ENCODE results near the gene DOCK7.

DNA sequence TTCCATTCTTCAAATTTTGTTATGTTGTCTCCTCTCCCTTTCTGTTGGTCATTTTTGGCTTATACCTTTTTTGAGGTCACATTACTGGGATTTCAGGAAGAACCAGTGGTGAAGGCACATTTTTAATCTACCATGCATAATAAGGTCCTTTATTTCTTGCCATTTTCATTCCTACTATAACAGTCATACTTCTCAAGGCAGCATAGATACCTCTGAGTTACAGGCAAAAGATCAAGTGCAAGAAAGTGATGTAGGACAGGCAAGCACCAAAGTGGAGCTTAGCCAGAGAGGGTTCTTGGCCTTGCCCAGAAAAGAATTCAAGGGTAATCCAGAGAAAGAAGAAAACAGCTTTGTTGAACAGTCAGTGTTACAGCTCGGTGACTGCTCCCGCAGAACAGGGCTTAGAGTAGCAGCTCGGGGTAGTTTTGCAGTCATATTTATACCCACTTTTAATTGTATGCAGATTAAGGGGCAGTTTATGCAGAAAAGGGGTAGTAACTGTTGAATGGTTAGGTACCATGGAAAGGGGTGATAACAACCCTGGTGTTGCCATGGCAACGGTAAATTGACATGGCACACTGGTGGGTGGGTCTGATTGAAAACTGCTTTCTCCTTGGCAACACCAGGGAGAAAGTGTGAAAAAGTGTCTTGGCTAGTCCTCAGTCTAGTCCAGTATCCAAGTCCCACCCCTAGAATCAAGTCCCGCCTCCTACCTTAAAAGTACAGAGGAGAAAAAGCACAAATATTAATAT lies 39.6 kb upstream of the DOCK7 start:
- TF ChIP-seq, protein P1, sequence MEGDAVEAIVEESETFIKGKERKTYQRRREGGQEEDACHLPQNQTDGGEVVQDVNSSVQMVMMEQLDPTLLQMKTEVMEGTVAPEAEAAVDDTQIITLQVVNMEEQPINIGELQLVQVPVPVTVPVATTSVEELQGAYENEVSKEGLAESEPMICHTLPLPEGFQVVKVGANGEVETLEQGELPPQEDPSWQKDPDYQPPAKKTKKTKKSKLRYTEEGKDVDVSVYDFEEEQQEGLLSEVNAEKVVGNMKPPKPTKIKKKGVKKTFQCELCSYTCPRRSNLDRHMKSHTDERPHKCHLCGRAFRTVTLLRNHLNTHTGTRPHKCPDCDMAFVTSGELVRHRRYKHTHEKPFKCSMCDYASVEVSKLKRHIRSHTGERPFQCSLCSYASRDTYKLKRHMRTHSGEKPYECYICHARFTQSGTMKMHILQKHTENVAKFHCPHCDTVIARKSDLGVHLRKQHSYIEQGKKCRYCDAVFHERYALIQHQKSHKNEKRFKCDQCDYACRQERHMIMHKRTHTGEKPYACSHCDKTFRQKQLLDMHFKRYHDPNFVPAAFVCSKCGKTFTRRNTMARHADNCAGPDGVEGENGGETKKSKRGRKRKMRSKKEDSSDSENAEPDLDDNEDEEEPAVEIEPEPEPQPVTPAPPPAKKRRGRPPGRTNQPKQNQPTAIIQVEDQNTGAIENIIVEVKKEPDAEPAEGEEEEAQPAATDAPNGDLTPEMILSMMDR (IDR thresholded peaks at IDR 0.05) = no peak
- no peak for TF ChIP-seq EP300 (IDR thresholded peaks at IDR 0.05)

All from ovary (tissue), 3 donors.